Gastrocnemius medialis (tissue), 4 donors: ENCODE results near the gene SLC12A7. TPM values are rescaled to one million over a fixed set of nuclear protein-coding genes. Genes with fewer than 3 reads are reported as not detected.

ENCODE experiments used
- ATAC-seq, 2 donors: fragments of 150-250 bp; one replicate each; pipeline ENCODE4 v1.9.1; 2016
- DNase-seq, 2 donors: peaks; one replicate each; pipeline ENCODE4 v3.0.0-alpha.2; 2019
- H3K27ac ChIP-seq, 4 donors: fragments of 200-600 bp; sonication (generic); 1 replicate in 1 of 4; 2 replicates in 3 of 4; pipeline ENCODE4 v1.5.1; 2016 to 2018; ENCODE audit warnings: mild to moderate bottlenecking in 2 of 4, moderate library complexity in 1 of 4
- H3K27me3 ChIP-seq, 3 donors: fragments of 200-600 bp; sonication (generic) in 2 of 3; 1 replicate in 1 of 3; 2 replicates in 2 of 3; pipeline versions ENCODE4 v1.5.1 to v1.6.0; 2016 to 2019; ENCODE audit warnings: mild to moderate bottlenecking in 1 of 3, moderate library complexity in 1 of 3
- H3K36me3 ChIP-seq, 2 donors: fragments of 200-600 bp; sonication (generic) in 1 of 2; one replicate each; pipeline ENCODE4 v1.5.1; 2017 to 2018
- H3K4me1 ChIP-seq, 2 donors: fragments of 200-600 bp; sonication (generic) in 1 of 2; one replicate each; pipeline ENCODE4 v1.5.1; 2016 to 2017; ENCODE audit warnings: mild to moderate bottlenecking in 2 of 2
- H3K4me3 ChIP-seq, 4 donors: fragments of 200-600 bp; sonication (generic) in 3 of 4; 1 replicate in 1 of 4; 2 replicates in 3 of 4; pipeline ENCODE4 v1.5.1; 2016 to 2019; ENCODE audit warnings: mild to moderate bottlenecking in 2 of 4
- H3K9me3 ChIP-seq, 3 donors: fragments of 200-600 bp; sonication (generic) in 2 of 3; 1 replicate in 1 of 3; 2 replicates in 2 of 3; pipeline ENCODE4 v1.5.1; 2016 to 2019
- CTCF ChIP-seq, 5 experiments: fragments of 450-650 bp in 3 of 5; fragments of 200-600 bp in 2 of 5; sonication (generic) in 2 of 5; IDR thresholded peaks in 4 of 5; conservative IDR thresholded peaks in 1 of 5; 1 replicate in 4 of 5; 2 replicates in 1 of 5; pipeline ENCODE4 v1.5.1; 2016 to 2019; ENCODE audit warnings: antibody characterized with exemption in 5 of 5, mild to moderate bottlenecking in 3 of 5, moderate library complexity in 3 of 5
- POLR2A ChIP-seq, 2 donors: fragments of 450-650 bp; IDR thresholded peaks; one replicate each; pipeline ENCODE4 v1.6.1; 2017; ENCODE audit warnings: antibody characterized with exemption in 2 of 2, mild to moderate bottlenecking in 2 of 2, moderate library complexity in 2 of 2
- in situ Hi-C, 4 donors: fragments of 200-750 bp; cut with MboI; loops; one replicate each; pipeline versions ENCODE4 v1.15.0 to v1.8.0; 2017; ENCODE audit warnings: low sequenced_read_pairs in 4 of 4
- intact Hi-C: fragments of 100-400 bp; cut with DNase I; formaldehyde crosslinking; loops from one replicate; pipeline ENCODE4 v1.15.1; 2023; ENCODE audit warnings: low total_unique reads
- total RNA-seq, 4 donors: library from RNA; depleted of rRNA; stranded (reverse); fragments of >200 nt; gene quantifications; one replicate each; pipeline versions ENCODE4 v1.1.0 to v1.2.3, GENCODE V29; 2016

The SLC12A7 gene
- total RNA-seq, 4 donors from 2014 or later: 1.6 to 5.3 (median 3.5) TPM

GRCh38 chr5:1019001-1019905, 92.6 kb downstream of the SLC12A7 start:
- Histone ChIP-seq H3K4me3 (no peak overlapping the region), H3K27me3 (no peaks in the 10 kb centered on the region), H3K27ac (no peak overlapping the region), H3K36me3 (no peaks in the 10 kb centered on the region), H3K4me1 (no peaks in the 10 kb centered on the region), H3K9me3 (no peaks in the 10 kb centered on the region)
- no peak for TF ChIP-seq CTCF (IDR thresholded peaks at IDR 0.05 in 4 of 5, conservative IDR thresholded peaks at IDR 0.05 in 1 of 5)
- TF ChIP-seq POLR2A (IDR thresholded peaks at IDR 0.05): no peak
- in situ Hi-C loops (loop anchor here in 1 of 4 donors (25.0 kb wide), 1 partner anchor 118 kb away; no protein-coding TSS in a partner anchor), intact Hi-C loops (no loop called here)
- ATAC-seq (no peak), DNase-seq (no peak)

GRCh38 chr5:1018596-1018995, 93.3 kb downstream of the SLC12A7 start:
- ATAC-seq (no peak), DNase-seq (no peak)
- Histone ChIP-seq H3K4me3 (no peak overlapping the region), H3K27me3 (no peaks in the 10 kb centered on the region), H3K36me3 (no peaks in the 10 kb centered on the region), H3K27ac (no peak overlapping the region), H3K9me3 (no peaks in the 10 kb centered on the region), H3K4me1 (no peaks in the 10 kb centered on the region)
- TF ChIP-seq POLR2A (IDR thresholded peaks at IDR 0.05): no peak
- TF ChIP-seq CTCF (IDR thresholded peaks at IDR 0.05 in 4 of 5, conservative IDR thresholded peaks at IDR 0.05 in 1 of 5): no peak
- in situ Hi-C loops (loop anchor here in 1 of 4 donors (25.0 kb wide), 1 partner anchor 119 kb away; no protein-coding TSS in a partner anchor), intact Hi-C loops (no loop called here)

- in situ Hi-C loops (loop anchor here in 1 of 4 donors (25.0 kb wide), 1 partner anchor 119 kb away; no protein-coding TSS in a partner anchor), intact Hi-C loops (no loop called here)
- H3K27me3 ChIP-seq: no peaks in the 10 kb centered on the region
- ATAC-seq (no peak), DNase-seq (no peak)
- H3K4me3 ChIP-seq: no peak overlapping the region
- H3K27ac ChIP-seq: no peak overlapping the region
- TF ChIP-seq POLR2A (IDR thresholded peaks at IDR 0.05): no peak
- no peak for TF ChIP-seq CTCF (IDR thresholded peaks at IDR 0.05 in 4 of 5, conservative IDR thresholded peaks at IDR 0.05 in 1 of 5)
- no peaks in the 10 kb centered on the region for H3K9me3 ChIP-seq
- no peaks in the 10 kb centered on the region for H3K4me1 ChIP-seq
- H3K36me3 ChIP-seq: no peaks in the 10 kb centered on the region
Observed at GRCh38 chr5:1017691-1018455, 94.0 kb downstream of the SLC12A7 start.

GRCh38 chr5:1017056-1017455, 94.8 kb downstream of the SLC12A7 start:
- Histone ChIP-seq H3K36me3 (no peaks in the 10 kb centered on the region), H3K27ac (no peak overlapping the region), H3K4me3 (no peak overlapping the region), H3K4me1 (no peaks in the 10 kb centered on the region), H3K9me3 (no peaks in the 10 kb centered on the region), H3K27me3 (no peaks in the 10 kb centered on the region)
- in situ Hi-C loops (loop anchor here in 1 of 4 donors (25.0 kb wide), 1 partner anchor 120 kb away; no protein-coding TSS in a partner anchor), intact Hi-C loops (no loop called here)
- no peak for DNase-seq
- TF ChIP-seq POLR2A (IDR thresholded peaks at IDR 0.05) (no peak), CTCF (IDR thresholded peaks at IDR 0.05 in 4 of 5, conservative IDR thresholded peaks at IDR 0.05 in 1 of 5) (no peak)
- ATAC-seq: no peak
